Measurements from ENCODE around the gene ANXA8. TPM values are rescaled to one million over a fixed set of nuclear protein-coding genes. Genes with fewer than 3 reads are reported as not detected.
"Not testable (repeated sequence)": the region's sequence is repeated elsewhere in the genome, so short reads cannot be mapped to it uniquely, and the experiment has no call there.

Gene ANXA8
- total and polyA plus RNA-seq, 10 of the 15 experiments (the other 5 are each of a cell fraction or from before 2014, with no cell fraction given) = 0.10 to 0.53 (median 0.41) TPM; not detected in 3

- DNase-seq (ENCODE audit: low read depth, low spot score); intact Hi-C loops (cut with micrococcal nuclease; ENCODE audit: unreplicated experiment); SMC1A ChIA-PET (ENCODE audit: uncharacterized antibody, unreplicated experiment); H3K79me2 ChIP-seq (ENCODE audit: control insufficient read depth, insufficient read depth, low read length); H3K27ac ChIP-seq (ENCODE audit: control insufficient read depth, insufficient read depth); H3K9ac ChIP-seq (ENCODE audit: control insufficient read depth, insufficient read depth, low read length); H3K36me3 ChIP-seq (ENCODE audit: control insufficient read depth in 2 of 2, insufficient read depth in 2 of 2, low read length in 1 of 2); H4K20me1 ChIP-seq (ENCODE audit: control insufficient read depth, insufficient read depth); CTCF ChIA-PET; POLR2A ChIA-PET; in situ Hi-C loops (cut with MboI); H3K4me2 ChIP-seq (ENCODE audit: control insufficient read depth, insufficient read depth); RAD21 ChIA-PET (ENCODE audit: unreplicated experiment); BruUV-seq (replicated peaks); H3K4me3 ChIP-seq; FAIRE-seq; ATAC-seq; H2AFZ ChIP-seq (ENCODE audit: control insufficient read depth, low read depth, low read length); H3K27me3 ChIP-seq (replicated peaks in 1 of 2; ENCODE audit: control insufficient read depth in 2 of 2, insufficient read depth in 2 of 2, low read length in 1 of 2); H3K9me3 ChIP-seq (replicated peaks; ENCODE audit: control insufficient read depth, insufficient read depth, low read length); H3K4me1 ChIP-seq (ENCODE audit: control insufficient read depth, insufficient read depth, low read length): not testable (repeated sequence)
- WGBS (ENCODE audit: insufficient coverage, insufficient replicate concordance, low lambda C conversion rate, missing lambda C conversion rate) = no CpG with 5 or more reads among the region's 6 CpGs
These were observed 10.3 kb upstream of the ANXA8 start for GRCh38 chr10:47494226-47494625.

GRCh38 chr10:47491600-47491999 is 7.7 kb upstream of the ANXA8 start, which contains the start of gene FAM25G:
Gene FAM25G (minus strand): TSS chr10:47491700. CDS start chr10:47491674, 26 bp downstream.
- H3K27me3 ChIP-seq (replicated peaks in 1 of 2; ENCODE audit: control insufficient read depth in 2 of 2, insufficient read depth in 2 of 2, low read length in 1 of 2); FAIRE-seq; H3K27ac ChIP-seq (ENCODE audit: control insufficient read depth, insufficient read depth); DNase-seq (ENCODE audit: low read depth, low spot score); H3K4me1 ChIP-seq (ENCODE audit: control insufficient read depth, insufficient read depth, low read length); intact Hi-C loops (cut with micrococcal nuclease; ENCODE audit: unreplicated experiment); RAD21 ChIA-PET (ENCODE audit: unreplicated experiment); BruUV-seq (replicated peaks); H3K9me3 ChIP-seq (replicated peaks; ENCODE audit: control insufficient read depth, insufficient read depth, low read length); CTCF ChIA-PET; H3K4me3 ChIP-seq; in situ Hi-C loops (cut with MboI); H2AFZ ChIP-seq (ENCODE audit: control insufficient read depth, low read depth, low read length); H3K4me2 ChIP-seq (ENCODE audit: control insufficient read depth, insufficient read depth); H3K36me3 ChIP-seq (ENCODE audit: control insufficient read depth in 2 of 2, insufficient read depth in 2 of 2, low read length in 1 of 2); H3K9ac ChIP-seq (ENCODE audit: control insufficient read depth, insufficient read depth, low read length); H4K20me1 ChIP-seq (ENCODE audit: control insufficient read depth, insufficient read depth); SMC1A ChIA-PET (ENCODE audit: uncharacterized antibody, unreplicated experiment); POLR2A ChIA-PET; ATAC-seq; H3K79me2 ChIP-seq (ENCODE audit: control insufficient read depth, insufficient read depth, low read length): not testable (repeated sequence)
- 100% methylated on average over 1 of the region's 9 CpGs for WGBS (ENCODE audit: insufficient coverage, insufficient replicate concordance, low lambda C conversion rate, missing lambda C conversion rate)

GRCh38 chr10:47489630-47490029 is 5.7 kb upstream of the ANXA8 start:
- H4K20me1 ChIP-seq (ENCODE audit: control insufficient read depth, insufficient read depth); BruUV-seq (replicated peaks); H2AFZ ChIP-seq (ENCODE audit: control insufficient read depth, low read depth, low read length); H3K9me3 ChIP-seq (replicated peaks; ENCODE audit: control insufficient read depth, insufficient read depth, low read length); POLR2A ChIA-PET; RAD21 ChIA-PET (ENCODE audit: unreplicated experiment); H3K79me2 ChIP-seq (ENCODE audit: control insufficient read depth, insufficient read depth, low read length); H3K36me3 ChIP-seq (ENCODE audit: control insufficient read depth in 2 of 2, insufficient read depth in 2 of 2, low read length in 1 of 2); H3K9ac ChIP-seq (ENCODE audit: control insufficient read depth, insufficient read depth, low read length); H3K27me3 ChIP-seq (replicated peaks in 1 of 2; ENCODE audit: control insufficient read depth in 2 of 2, insufficient read depth in 2 of 2, low read length in 1 of 2); intact Hi-C loops (cut with micrococcal nuclease; ENCODE audit: unreplicated experiment); FAIRE-seq; in situ Hi-C loops (cut with MboI); CTCF ChIA-PET; H3K4me3 ChIP-seq; H3K27ac ChIP-seq (ENCODE audit: control insufficient read depth, insufficient read depth); ATAC-seq; DNase-seq (ENCODE audit: low read depth, low spot score); H3K4me2 ChIP-seq (ENCODE audit: control insufficient read depth, insufficient read depth); H3K4me1 ChIP-seq (ENCODE audit: control insufficient read depth, insufficient read depth, low read length); SMC1A ChIA-PET (ENCODE audit: uncharacterized antibody, unreplicated experiment): not testable (repeated sequence)
- 19% methylated on average over 2 of the region's 7 CpGs for WGBS (ENCODE audit: insufficient coverage, insufficient replicate concordance, low lambda C conversion rate, missing lambda C conversion rate)

- H2AFZ ChIP-seq (ENCODE audit: control insufficient read depth, low read depth, low read length); BruUV-seq (replicated peaks); RAD21 ChIA-PET (ENCODE audit: unreplicated experiment); H3K4me1 ChIP-seq (ENCODE audit: control insufficient read depth, insufficient read depth, low read length); H3K36me3 ChIP-seq (ENCODE audit: control insufficient read depth in 2 of 2, insufficient read depth in 2 of 2, low read length in 1 of 2); H3K79me2 ChIP-seq (ENCODE audit: control insufficient read depth, insufficient read depth, low read length); CTCF ChIA-PET; H3K27me3 ChIP-seq (replicated peaks in 1 of 2; ENCODE audit: control insufficient read depth in 2 of 2, insufficient read depth in 2 of 2, low read length in 1 of 2); H4K20me1 ChIP-seq (ENCODE audit: control insufficient read depth, insufficient read depth); FAIRE-seq; H3K4me3 ChIP-seq; in situ Hi-C loops (cut with MboI); H3K27ac ChIP-seq (ENCODE audit: control insufficient read depth, insufficient read depth); H3K9ac ChIP-seq (ENCODE audit: control insufficient read depth, insufficient read depth, low read length); POLR2A ChIA-PET; H3K9me3 ChIP-seq (replicated peaks; ENCODE audit: control insufficient read depth, insufficient read depth, low read length); H3K4me2 ChIP-seq (ENCODE audit: control insufficient read depth, insufficient read depth); intact Hi-C loops (cut with micrococcal nuclease; ENCODE audit: unreplicated experiment); DNase-seq (ENCODE audit: low read depth, low spot score); ATAC-seq; SMC1A ChIA-PET (ENCODE audit: uncharacterized antibody, unreplicated experiment): not testable (repeated sequence)
- WGBS (ENCODE audit: insufficient coverage, insufficient replicate concordance, low lambda C conversion rate, missing lambda C conversion rate) = 0% methylated on average over 1 of the region's 4 CpGs
These were observed 2.0 kb upstream of the ANXA8 start for GRCh38 chr10:47485943-47486342.

Measured in GM12878 (cell line).